ENCODE results near the gene RAB11A. TPM values are rescaled to one million over a fixed set of nuclear protein-coding genes. Genes with fewer than 3 reads are reported as not detected.

RAB11A gene
- total RNA-seq, 1 donor from 2014 or later, result 167 TPM

GRCh38 chr15:65920825-65921309 is 51.6 kb downstream of the RAB11A start:
- no peak for FAIRE-seq

DNA sequence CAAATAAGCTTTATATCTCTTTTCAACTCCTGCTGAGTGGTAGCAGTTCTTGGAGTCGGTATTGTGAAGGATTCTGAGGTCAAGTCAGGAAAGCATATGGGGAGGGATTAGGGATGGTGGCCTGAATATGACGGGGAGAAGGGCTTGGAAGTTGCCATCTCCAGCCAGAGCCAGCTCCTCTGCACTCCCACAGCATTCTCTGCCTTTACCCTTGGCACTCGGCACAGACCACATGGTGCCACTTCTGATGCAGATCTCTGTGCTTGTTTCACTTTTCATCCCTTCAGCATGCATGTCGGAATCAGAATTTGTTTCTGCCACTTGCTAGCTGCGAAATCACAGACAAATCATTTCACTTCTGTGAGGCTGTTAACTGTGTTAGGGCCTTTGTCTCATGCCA is 52.5 kb downstream of the RAB11A start:
- H3K36me3 ChIP-seq (ENCODE audit: control insufficient read depth, insufficient read depth, low read length), result no peaks in the 10 kb centered on the region
- no peaks in the 10 kb centered on the region for H3K27me3 ChIP-seq (ENCODE audit: control insufficient read depth, insufficient read depth, low read length)
- no peak overlapping the region for H3K4me3 ChIP-seq (ENCODE audit: low read depth, low read length)
- no peak for TF ChIP-seq CTCF (IDR thresholded peaks at IDR 0.05; ENCODE audit: insufficient read depth, low read length, severe bottlenecking)
- no peak for DNase-seq (ENCODE audit: low read depth)
- no peak for FAIRE-seq

More at GRCh38 chr15:65920825-65921309, 51.6 kb downstream of the RAB11A start:
- H3K36me3 ChIP-seq (ENCODE audit: control insufficient read depth, insufficient read depth, low read length), result no peaks in the 10 kb centered on the region
- no peak overlapping the region for H3K4me3 ChIP-seq (ENCODE audit: low read depth, low read length)
- TF ChIP-seq CTCF (IDR thresholded peaks at IDR 0.05; ENCODE audit: insufficient read depth, low read length, severe bottlenecking), result no peak
- DNase-seq (ENCODE audit: low read depth), result no peak
- no peaks in the 10 kb centered on the region for H3K27me3 ChIP-seq (ENCODE audit: control insufficient read depth, insufficient read depth, low read length)

- no peak for FAIRE-seq
- DNase-seq (ENCODE audit: low read depth), result no peak
- H3K4me3 ChIP-seq (ENCODE audit: low read depth, low read length), result no peak overlapping the region
- H3K27me3 ChIP-seq (ENCODE audit: control insufficient read depth, insufficient read depth, low read length), result no peaks in the 10 kb centered on the region
- no peak for TF ChIP-seq CTCF (IDR thresholded peaks at IDR 0.05; ENCODE audit: insufficient read depth, low read length, severe bottlenecking)
- no peaks in the 10 kb centered on the region for H3K36me3 ChIP-seq (ENCODE audit: control insufficient read depth, insufficient read depth, low read length)
These were observed 53.3 kb downstream of the RAB11A start for GRCh38 chr15:65922621-65923020.

GRCh38 chr15:65923264-65923663 is 54.0 kb downstream of the RAB11A start:
- no peak for FAIRE-seq
- H3K4me3 ChIP-seq (ENCODE audit: low read depth, low read length), result no peak overlapping the region
- no peak for DNase-seq (ENCODE audit: low read depth)
- no peaks in the 10 kb centered on the region for H3K27me3 ChIP-seq (ENCODE audit: control insufficient read depth, insufficient read depth, low read length)
- H3K36me3 ChIP-seq (ENCODE audit: control insufficient read depth, insufficient read depth, low read length), result no peaks in the 10 kb centered on the region
- TF ChIP-seq CTCF (IDR thresholded peaks at IDR 0.05; ENCODE audit: insufficient read depth, low read length, severe bottlenecking), result no peak

GRCh38 chr15:65924004-65924403 is 54.7 kb downstream of the RAB11A start:
- Histone ChIP-seq H3K27me3 (ENCODE audit: control insufficient read depth, insufficient read depth, low read length) (no peaks in the 10 kb centered on the region), H3K4me3 (ENCODE audit: low read depth, low read length) (no peak overlapping the region), H3K36me3 (ENCODE audit: control insufficient read depth, insufficient read depth, low read length) (no peaks in the 10 kb centered on the region)
- FAIRE-seq (no peak), DNase-seq (ENCODE audit: low read depth) (no peak)
- no peak for TF ChIP-seq CTCF (IDR thresholded peaks at IDR 0.05; ENCODE audit: insufficient read depth, low read length, severe bottlenecking)

DNA sequence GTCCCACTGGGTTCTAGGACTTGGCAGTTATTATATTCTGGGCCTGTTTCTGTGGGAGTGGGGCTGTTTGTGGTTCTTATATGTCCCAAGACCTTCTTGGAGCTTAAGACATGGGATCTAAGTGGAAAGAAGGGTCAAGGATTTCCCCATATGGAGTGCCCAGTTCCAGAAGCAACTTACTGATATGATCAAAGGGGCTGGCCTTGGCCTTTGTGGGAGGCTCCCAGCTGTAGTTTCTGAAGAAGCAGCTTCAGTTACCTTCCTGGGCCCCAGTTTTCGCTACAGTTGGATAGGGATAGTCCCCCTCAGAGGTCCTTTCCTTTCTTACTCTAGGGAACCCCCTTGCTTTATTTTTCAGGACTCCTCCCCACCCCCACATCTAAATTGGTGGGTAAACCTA is 56.0 kb downstream of the RAB11A start:
- FAIRE-seq (no peak), DNase-seq (ENCODE audit: low read depth) (no peak)
- TF ChIP-seq CTCF (IDR thresholded peaks at IDR 0.05; ENCODE audit: insufficient read depth, low read length, severe bottlenecking), result no peak
- Histone ChIP-seq H3K36me3 (ENCODE audit: control insufficient read depth, insufficient read depth, low read length) (no peaks in the 10 kb centered on the region), H3K4me3 (ENCODE audit: low read depth, low read length) (no peak overlapping the region), H3K27me3 (ENCODE audit: control insufficient read depth, insufficient read depth, low read length) (no peaks in the 10 kb centered on the region)
